ENCODE results near the gene GPC1. TPM values are rescaled to one million over a fixed set of nuclear protein-coding genes. Genes with fewer than 3 reads are reported as not detected.

Gene GPC1
- total and polyA plus RNA-seq, 2 experiments from 2014 or later, result 9.0 to 46.2 TPM

GRCh38 chr2:240458900-240459391 is 23.5 kb downstream of the GPC1 start (continued):
- no peak for TF ChIP-seq CREB1 (CRISPR knock-in tag; IDR thresholded peaks at IDR 0.05; ENCODE audit: low read depth)
- no peak for TF ChIP-seq CTCF (conservative IDR thresholded peaks at IDR 0.05; ENCODE audit: low read depth in 2 of 2)
- TF ChIP-seq ZNF331 (CRISPR knock-in tag; IDR thresholded peaks at IDR 0.05; ENCODE audit: low read depth), result no peak
- TF ChIP-seq POLR2AphosphoS5 (IDR thresholded peaks at IDR 0.05; ENCODE audit: low read depth), result no peak
- no peak for TF ChIP-seq EZH2phosphoT487 (IDR thresholded peaks at IDR 0.05; ENCODE audit: unreplicated experiment)

- H3K9me3 Mint-ChIP-seq, result no peaks in the 10 kb centered on the region
These were observed 24.2 kb downstream of the GPC1 start for GRCh38 chr2:240459401-240460252.

More at GRCh38 chr2:240459401-240460252, 24.2 kb downstream of the GPC1 start:
- H3K79me2 ChIP-seq (replicated peaks; ENCODE audit: insufficient read depth), result no peaks in the 10 kb centered on the region
- H3K9me2 ChIP-seq (ENCODE audit: insufficient read depth), result no peaks in the 10 kb centered on the region
- no peak overlapping the region for H3K27ac Mint-ChIP-seq
- H3K4me3 Mint-ChIP-seq, result no peak overlapping the region
- no peak for ATAC-seq
- H2AFZ ChIP-seq, result no peak overlapping the region
- H3K4me1 ChIP-seq (ENCODE audit: insufficient read depth), result peaks cover 27% of the 10 kb centered on the region
- peaks cover 23% of the 10 kb centered on the region for H3K27me3 ChIP-seq (ENCODE audit: insufficient read depth)
- H3K36me3 Mint-ChIP-seq (ENCODE audit: low read depth), result no peaks in the 10 kb centered on the region; the same call in 2 of the 3 replicates
- H3K4me1 Mint-ChIP-seq, result peaks cover 21% of the 10 kb centered on the region
- H3K27me3 Mint-ChIP-seq (ENCODE audit: insufficient read depth, low read depth, poor library complexity), result peaks cover 17% of the 10 kb centered on the region
- no peaks in the 10 kb centered on the region for H3K36me3 ChIP-seq (ENCODE audit: insufficient read depth)
- TF ChIP-seq EZH2phosphoT487 (IDR thresholded peaks at IDR 0.05; ENCODE audit: unreplicated experiment), result no peak
- TF ChIP-seq STAT1 (IDR thresholded peaks at IDR 0.05; ENCODE audit: unreplicated experiment), result no peak
- no peak for TF ChIP-seq NANOG (IDR thresholded peaks at IDR 0.05; ENCODE audit: borderline replicate concordance)
- no peak for TF ChIP-seq REST (IDR thresholded peaks at IDR 0.05; ENCODE audit: unreplicated experiment)
- TF ChIP-seq CREB1 (CRISPR knock-in tag; IDR thresholded peaks at IDR 0.05; ENCODE audit: low read depth), result no peak
- no peak for TF ChIP-seq CTCF (conservative IDR thresholded peaks at IDR 0.05; ENCODE audit: low read depth in 2 of 2)
- no peak for TF ChIP-seq ZNF331 (CRISPR knock-in tag; IDR thresholded peaks at IDR 0.05; ENCODE audit: low read depth)
- TF ChIP-seq JUNB (IDR thresholded peaks at IDR 0.05; ENCODE audit: unreplicated experiment), result no peak
- TF ChIP-seq ZNF114 (CRISPR knock-in tag; IDR thresholded peaks at IDR 0.05), result no peak
- no peak for TF ChIP-seq POLR2AphosphoS5 (IDR thresholded peaks at IDR 0.05; ENCODE audit: low read depth)
- H3K27ac ChIP-seq (ENCODE audit: low read depth), result no peak overlapping the region
- 0 out of 2 replicates have a peak, but pooled peaks cover 5% of the 10 kb centered on the region for H3F3A ChIP-seq (replicated peaks; ENCODE audit: low read depth)
- H4K20me1 ChIP-seq (replicated peaks; ENCODE audit: insufficient read depth), result peaks cover 12% of the 10 kb centered on the region; the same call in 1 of the 2 replicates
- no peak for DNase-seq (ENCODE audit: low spot score)
- no peak overlapping the region for H3K4me2 ChIP-seq
- no peak overlapping the region for H3K4me3 ChIP-seq
